ENCODE data around the gene EXOC6B. TPM values are rescaled to one million over a fixed set of nuclear protein-coding genes. Genes with fewer than 3 reads are reported as not detected.
A peak's percentile ranks its signal among the peaks of the same experiment; 100 is the strongest.

Gene EXOC6B
- total RNA-seq, 4 donors from 2014 or later, result 14.1 to 107 (median 38.5) TPM

DNA sequence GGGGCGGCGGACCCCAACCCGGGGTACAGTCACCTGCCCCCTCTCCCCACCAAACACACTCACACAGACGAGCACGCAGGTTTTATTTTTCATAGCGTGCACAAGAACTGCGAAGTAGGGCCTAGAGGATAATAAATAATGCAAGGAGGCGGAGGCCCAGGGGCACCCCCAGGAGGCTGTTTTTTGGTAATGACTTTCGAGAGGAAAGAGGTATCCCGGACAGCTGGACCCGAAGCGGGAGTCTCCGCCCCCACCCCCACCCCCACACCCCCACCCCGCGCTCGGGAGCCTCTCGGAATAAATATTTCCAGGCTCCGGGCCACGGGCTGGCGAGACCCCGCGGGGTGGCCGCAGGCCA lies 681.6 kb downstream of the EXOC6B start:
- TF ChIP-seq, protein P1, sequence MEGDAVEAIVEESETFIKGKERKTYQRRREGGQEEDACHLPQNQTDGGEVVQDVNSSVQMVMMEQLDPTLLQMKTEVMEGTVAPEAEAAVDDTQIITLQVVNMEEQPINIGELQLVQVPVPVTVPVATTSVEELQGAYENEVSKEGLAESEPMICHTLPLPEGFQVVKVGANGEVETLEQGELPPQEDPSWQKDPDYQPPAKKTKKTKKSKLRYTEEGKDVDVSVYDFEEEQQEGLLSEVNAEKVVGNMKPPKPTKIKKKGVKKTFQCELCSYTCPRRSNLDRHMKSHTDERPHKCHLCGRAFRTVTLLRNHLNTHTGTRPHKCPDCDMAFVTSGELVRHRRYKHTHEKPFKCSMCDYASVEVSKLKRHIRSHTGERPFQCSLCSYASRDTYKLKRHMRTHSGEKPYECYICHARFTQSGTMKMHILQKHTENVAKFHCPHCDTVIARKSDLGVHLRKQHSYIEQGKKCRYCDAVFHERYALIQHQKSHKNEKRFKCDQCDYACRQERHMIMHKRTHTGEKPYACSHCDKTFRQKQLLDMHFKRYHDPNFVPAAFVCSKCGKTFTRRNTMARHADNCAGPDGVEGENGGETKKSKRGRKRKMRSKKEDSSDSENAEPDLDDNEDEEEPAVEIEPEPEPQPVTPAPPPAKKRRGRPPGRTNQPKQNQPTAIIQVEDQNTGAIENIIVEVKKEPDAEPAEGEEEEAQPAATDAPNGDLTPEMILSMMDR (IDR thresholded peaks at IDR 0.05), result no peak
- TF ChIP-seq POLR2A (IDR thresholded peaks at IDR 0.05), result no peak
- peaks cover 0 to 41% of the 10 kb centered on the region in 2 donors for H3K4me1 ChIP-seq
- no peak for DNase-seq
- no peak overlapping the region for H3K27ac ChIP-seq
- H3K4me3 ChIP-seq, result peak overlapping the region in 1 of 2 donors; percentile 35
- peaks cover 33 to 38% of the 10 kb centered on the region in 2 donors for H3K27me3 ChIP-seq
- H3K36me3 ChIP-seq, result no peaks in the 10 kb centered on the region
- intact Hi-C loops (cut with DNase I; ENCODE audit: low total_unique reads), result no loop called here
- H3K9me3 ChIP-seq, result no peaks in the 10 kb centered on the region

DNA sequence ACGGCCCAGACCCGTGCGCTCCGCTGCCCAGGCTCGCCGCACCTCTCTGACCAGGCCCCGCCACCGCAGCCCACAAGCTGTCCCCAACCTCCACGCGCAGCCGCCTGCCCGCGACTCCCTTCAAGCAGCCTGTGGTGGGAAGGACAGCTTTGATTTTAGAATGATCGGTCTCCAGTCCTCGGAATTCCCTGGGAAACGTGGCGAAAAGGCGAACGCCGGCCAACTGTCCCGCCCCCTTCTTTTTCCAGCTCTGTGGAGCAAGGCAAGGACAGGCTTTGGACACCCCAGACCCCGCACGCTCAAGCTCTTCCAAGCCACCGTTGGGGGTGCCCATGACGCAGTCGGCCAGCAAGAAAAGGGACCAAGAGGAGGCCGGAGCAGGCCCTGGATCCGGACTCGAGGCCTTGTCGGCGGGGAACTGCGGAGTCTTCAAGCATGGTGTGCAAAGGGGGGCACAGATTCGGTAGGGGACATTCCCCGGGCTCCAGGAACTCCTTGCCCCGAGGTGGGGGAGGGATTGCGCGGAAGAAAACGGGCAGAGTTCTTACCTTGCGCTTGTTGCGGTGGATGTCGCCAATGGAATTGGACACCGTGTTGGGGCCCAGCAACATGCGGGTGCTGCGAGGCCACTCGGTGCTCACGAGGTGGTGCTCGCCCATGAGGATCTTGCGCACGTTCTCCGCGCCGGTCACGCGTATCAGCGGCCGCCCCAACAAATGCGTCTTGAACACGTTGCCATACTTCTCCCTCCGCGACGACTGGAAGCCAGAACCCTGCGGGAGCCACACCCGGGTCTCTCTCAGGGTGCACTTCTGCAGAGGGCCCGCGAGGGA lies 682.2 kb downstream of the EXOC6B start:
- DNase-seq, result peak; percentile 9 to 21
- Histone ChIP-seq H3K27ac (peak overlapping the region in 1 of 2 donors; percentile 16), H3K36me3 (no peaks in the 10 kb centered on the region), H3K27me3 (peaks cover 31 to 38% of the 10 kb centered on the region in 2 donors), H3K4me1 (peaks cover 0 to 35% of the 10 kb centered on the region in 2 donors), H3K4me3 (peak overlapping the region; percentile 2 to 19), H3K9me3 (no peaks in the 10 kb centered on the region)
- intact Hi-C loops (cut with DNase I; ENCODE audit: low total_unique reads), result no loop called here
- TF ChIP-seq POLR2A (IDR thresholded peaks at IDR 0.05), result no peak
- TF ChIP-seq, protein P1 (IDR thresholded peaks at IDR 0.05), result no peak

DNA sequence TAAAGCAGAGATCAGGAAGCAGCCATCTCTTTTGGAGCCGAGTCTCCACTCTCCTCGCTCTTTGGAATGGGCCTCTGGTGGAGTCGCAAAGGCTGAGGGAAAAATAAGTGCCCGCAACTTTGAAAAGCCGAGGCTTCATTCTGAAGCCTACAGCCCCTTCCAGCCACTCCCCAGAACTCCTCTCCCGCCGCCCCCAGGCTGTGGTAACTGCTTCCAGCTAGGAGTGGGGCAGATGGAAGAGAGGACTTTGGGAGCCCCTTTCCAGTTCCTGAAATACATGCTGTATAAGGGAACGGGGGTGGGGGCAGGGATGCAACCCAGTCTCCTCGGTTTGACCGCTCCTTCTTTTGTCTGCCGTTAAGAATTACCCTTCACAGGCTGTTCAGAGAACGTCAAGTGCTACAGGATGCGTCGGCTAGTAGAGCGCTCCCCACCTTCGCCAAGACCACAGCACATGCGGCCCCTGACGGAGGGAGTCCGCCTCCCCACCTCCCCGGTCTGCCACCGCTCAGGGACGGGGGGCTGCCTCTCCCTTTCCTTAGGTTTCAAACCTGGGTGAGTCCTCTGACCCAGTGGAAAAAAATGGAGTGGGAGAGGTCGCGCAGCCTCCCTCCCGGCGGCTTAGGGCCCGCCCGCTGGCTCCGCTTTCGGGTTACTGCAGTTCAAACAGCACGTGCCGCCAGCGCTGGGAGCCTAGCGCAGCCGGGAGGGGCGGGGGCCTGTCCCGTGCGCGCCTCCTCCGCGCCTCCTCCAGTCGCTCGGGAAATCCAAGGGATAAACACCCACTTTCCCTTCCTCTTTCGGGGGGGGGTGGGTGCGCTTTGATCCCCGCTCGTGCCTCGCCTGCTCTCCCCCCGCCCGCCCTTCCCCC lies 683.0 kb downstream of the EXOC6B start:
- intact Hi-C loops (cut with DNase I; ENCODE audit: low total_unique reads), result no loop called here
- Histone ChIP-seq H3K36me3 (no peaks in the 10 kb centered on the region), H3K27me3 (peaks cover 27 to 34% of the 10 kb centered on the region in 2 donors), H3K27ac (peak overlapping the region in 1 of 2 donors; percentile 16), H3K4me3 (peak overlapping the region; percentile 2 to 19), H3K4me1 (peaks cover 0 to 30% of the 10 kb centered on the region in 2 donors), H3K9me3 (no peaks in the 10 kb centered on the region)
- no peak for TF ChIP-seq POLR2A (IDR thresholded peaks at IDR 0.05)
- TF ChIP-seq, protein P1 (IDR thresholded peaks at IDR 0.05), result no peak
- peak; percentile 43 to 62 for DNase-seq

DNA sequence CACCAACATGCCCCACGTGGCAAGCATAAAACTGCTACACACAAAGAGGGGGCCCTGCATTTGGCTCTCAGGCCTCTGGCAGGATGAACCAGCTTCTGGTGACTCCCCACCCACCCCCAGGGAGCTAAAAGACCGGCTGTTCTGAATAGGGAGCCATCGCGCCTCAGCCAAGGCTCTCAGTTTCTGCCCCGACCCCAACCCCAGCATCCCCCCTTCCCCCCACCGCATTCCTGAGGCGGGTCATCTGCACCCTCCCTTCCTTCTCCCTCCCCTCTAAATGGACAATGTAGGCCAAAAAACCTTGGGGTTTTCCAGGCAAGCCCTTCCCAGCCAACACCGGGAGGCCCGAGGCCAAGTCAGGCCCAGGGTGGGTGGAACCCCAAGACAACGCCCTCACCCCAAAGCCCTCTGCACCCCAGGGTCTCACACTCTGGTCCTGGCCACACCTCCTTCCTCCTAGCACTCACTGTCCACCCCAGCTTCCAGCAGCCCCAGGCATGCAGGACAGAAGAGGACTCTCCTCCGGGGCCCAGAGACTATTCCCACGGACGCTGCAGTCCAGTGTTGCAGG lies 683.9 kb downstream of the EXOC6B start:
- peak; percentile 9 to 11 for DNase-seq
- Histone ChIP-seq H3K27ac (no peak overlapping the region), H3K36me3 (no peaks in the 10 kb centered on the region), H3K4me3 (no peak overlapping the region), H3K9me3 (no peaks in the 10 kb centered on the region), H3K27me3 (peaks cover 19 to 25% of the 10 kb centered on the region in 2 donors), H3K4me1 (peaks cover 0 to 22% of the 10 kb centered on the region in 2 donors)
- TF ChIP-seq, protein P1 (IDR thresholded peaks at IDR 0.05), result no peak
- TF ChIP-seq POLR2A (IDR thresholded peaks at IDR 0.05), result no peak
- intact Hi-C loops (cut with DNase I; ENCODE audit: low total_unique reads), result no loop called here
